ENCODE data around the gene ZBTB47. TPM values are rescaled to one million over a fixed set of nuclear protein-coding genes. Genes with fewer than 3 reads are reported as not detected.

ZBTB47 gene
- total and polyA plus RNA-seq, 2 donors (not counting 3 experiments of a cell fraction or from before 2014, with no cell fraction given): 10.6 to 14.5 TPM

GRCh38 chr3:42660131-42660715 lies 6.7 kb downstream of the ZBTB47 start:
- H4K20me1 ChIP-seq (replicated peaks; ENCODE audit: control insufficient read depth, extremely low read depth, insufficient read depth, low read length): no peaks in the 10 kb centered on the region
- DNase-seq (ENCODE audit: low read depth, low spot score) (no peak), FAIRE-seq (no peak)
- TF ChIP-seq POLR2AphosphoS5 (IDR thresholded peaks at IDR 0.05; ENCODE audit: insufficient read depth, low read depth, low read length): no peak
- no peak for TF ChIP-seq MAX (IDR thresholded peaks at IDR 0.05; ENCODE audit: insufficient read depth, insufficient read length)
- TF ChIP-seq JUN (IDR thresholded peaks at IDR 0.05; ENCODE audit: borderline replicate concordance, insufficient read depth, insufficient read length, low read depth): no peak
- no peak for TF ChIP-seq FOS (IDR thresholded peaks at IDR 0.05; ENCODE audit: borderline replicate concordance, insufficient read depth, low read length)
- no peak for TF ChIP-seq EZH2 (IDR thresholded peaks at IDR 0.05; ENCODE audit: borderline replicate concordance, low read depth, low read length, severe bottlenecking)
- no peak for TF ChIP-seq GATA2 (IDR thresholded peaks at IDR 0.05; ENCODE audit: insufficient read depth, insufficient read length, low read depth, low read length)
- no peak overlapping the region for H3K9ac ChIP-seq (replicated peaks; ENCODE audit: extremely low read depth, insufficient read depth, low read length)
- intact Hi-C loops (cut with micrococcal nuclease) (no loop called here), dilution Hi-C loops (cut with MboI; ENCODE audit: extremely low pct_ligation_motif_present, low sequenced_read_pairs) (no loop called here)
- ChIA-PET CTCF (no interaction called here), POLR2A (no interaction called here)
- peaks cover 10% of the 10 kb centered on the region for H3K4me1 ChIP-seq (ENCODE audit: control insufficient read depth, extremely low read depth, insufficient read depth, low read length)
- peaks cover 0 to 10% of the 10 kb centered on the region in 2 experiments for H3K36me3 ChIP-seq (ENCODE audit: control insufficient read depth in 2 of 2, extremely low read depth in 1 of 2, insufficient read depth in 2 of 2, low read length in 2 of 2)
- H3K27ac ChIP-seq (ENCODE audit: insufficient read depth, low read depth, low read length): no peak overlapping the region
- no peak overlapping the region for H2AFZ ChIP-seq (ENCODE audit: low read depth, low read length)
- H3K27me3 ChIP-seq (ENCODE audit: control insufficient read depth in 2 of 2, insufficient read depth in 2 of 2, low read length in 2 of 2): no peaks in the 10 kb centered on the region
- no peak overlapping the region for H3K4me2 ChIP-seq (ENCODE audit: insufficient read depth, low read length)
- no TSS peak for BruUV-seq (replicated peaks)
- no peak overlapping the region for H3K4me3 ChIP-seq (replicated peaks in 1 of 3; ENCODE audit: insufficient read depth in 1 of 3, low read depth in 1 of 3, low read length in 3 of 3)
- no peaks in the 10 kb centered on the region for H3K9me1 ChIP-seq (replicated peaks; ENCODE audit: control insufficient read depth, extremely low read depth, insufficient read depth, low read length)
- H3K79me2 ChIP-seq (ENCODE audit: control insufficient read depth, insufficient read depth, low read length): peaks cover 11% of the 10 kb centered on the region
- no peaks in the 10 kb centered on the region for H3K9me3 ChIP-seq (replicated peaks; ENCODE audit: control insufficient read depth, insufficient read depth, low read length)

GRCh38 chr3:42660898-42661297 lies 7.4 kb downstream of the ZBTB47 start:
- no TSS peak for BruUV-seq (replicated peaks)
- H3K27me3 ChIP-seq (ENCODE audit: control insufficient read depth in 2 of 2, insufficient read depth in 2 of 2, low read length in 2 of 2): no peaks in the 10 kb centered on the region
- no peak overlapping the region for H3K9ac ChIP-seq (replicated peaks; ENCODE audit: extremely low read depth, insufficient read depth, low read length)
- ChIA-PET POLR2A (no interaction called here), CTCF (no interaction called here)
- H3K27ac ChIP-seq (ENCODE audit: insufficient read depth, low read depth, low read length): no peak overlapping the region
- no peak overlapping the region for H3K4me2 ChIP-seq (ENCODE audit: insufficient read depth, low read length)
- TF ChIP-seq FOS (IDR thresholded peaks at IDR 0.05; ENCODE audit: borderline replicate concordance, insufficient read depth, low read length): no peak
- no peak for TF ChIP-seq CTCF (IDR thresholded peaks at IDR 0.05; ENCODE audit: extremely low read depth in 1 of 2, insufficient read depth in 1 of 2, low read depth in 1 of 2, low read length in 2 of 2)
- no peak for TF ChIP-seq MAX (IDR thresholded peaks at IDR 0.05; ENCODE audit: insufficient read depth, insufficient read length)
- no peak for TF ChIP-seq POLR2A (IDR thresholded peaks at IDR 0.05; ENCODE audit: low read depth, low read length)
- H3K4me1 ChIP-seq (ENCODE audit: control insufficient read depth, extremely low read depth, insufficient read depth, low read length): peaks cover 3% of the 10 kb centered on the region
- DNase-seq (ENCODE audit: low read depth, low spot score): no peak
- no peak overlapping the region for H2AFZ ChIP-seq (ENCODE audit: low read depth, low read length)
- dilution Hi-C loops (cut with MboI; ENCODE audit: extremely low pct_ligation_motif_present, low sequenced_read_pairs) (no loop called here), intact Hi-C loops (cut with micrococcal nuclease) (no loop called here)
- peaks cover 0 to 10% of the 10 kb centered on the region in 2 experiments for H3K36me3 ChIP-seq (ENCODE audit: control insufficient read depth in 2 of 2, extremely low read depth in 1 of 2, insufficient read depth in 2 of 2, low read length in 2 of 2)
- H3K79me2 ChIP-seq (ENCODE audit: control insufficient read depth, insufficient read depth, low read length): peaks cover 6% of the 10 kb centered on the region
- no peak for FAIRE-seq
- no peaks in the 10 kb centered on the region for H3K9me1 ChIP-seq (replicated peaks; ENCODE audit: control insufficient read depth, extremely low read depth, insufficient read depth, low read length)
- H3K9me3 ChIP-seq (replicated peaks; ENCODE audit: control insufficient read depth, insufficient read depth, low read length): no peaks in the 10 kb centered on the region
- no peaks in the 10 kb centered on the region for H4K20me1 ChIP-seq (replicated peaks; ENCODE audit: control insufficient read depth, extremely low read depth, insufficient read depth, low read length)
- no peak overlapping the region for H3K4me3 ChIP-seq (replicated peaks in 1 of 3; ENCODE audit: insufficient read depth in 1 of 3, low read depth in 1 of 3, low read length in 3 of 3)
